ENCODE results near the gene TGM5.

The TGM5 gene

GRCh38 chr15:43210807-43211206 is 55.9 kb downstream of the TGM5 start:
- TF ChIP-seq MYC (IDR thresholded peaks at IDR 0.05; ENCODE audit: low read depth, low read length) (no peak), MAX (IDR thresholded peaks at IDR 0.05; ENCODE audit: low read depth, low read length) (no peak)
- H3K4me3 ChIP-seq (ENCODE audit: low read depth, low read length), result no peak overlapping the region
- DNase-seq (ENCODE audit: low read depth), result no peak

GRCh38 chr15:43210172-43210745 is 56.5 kb downstream of the TGM5 start:
- no peak for DNase-seq (ENCODE audit: low read depth)

DNA sequence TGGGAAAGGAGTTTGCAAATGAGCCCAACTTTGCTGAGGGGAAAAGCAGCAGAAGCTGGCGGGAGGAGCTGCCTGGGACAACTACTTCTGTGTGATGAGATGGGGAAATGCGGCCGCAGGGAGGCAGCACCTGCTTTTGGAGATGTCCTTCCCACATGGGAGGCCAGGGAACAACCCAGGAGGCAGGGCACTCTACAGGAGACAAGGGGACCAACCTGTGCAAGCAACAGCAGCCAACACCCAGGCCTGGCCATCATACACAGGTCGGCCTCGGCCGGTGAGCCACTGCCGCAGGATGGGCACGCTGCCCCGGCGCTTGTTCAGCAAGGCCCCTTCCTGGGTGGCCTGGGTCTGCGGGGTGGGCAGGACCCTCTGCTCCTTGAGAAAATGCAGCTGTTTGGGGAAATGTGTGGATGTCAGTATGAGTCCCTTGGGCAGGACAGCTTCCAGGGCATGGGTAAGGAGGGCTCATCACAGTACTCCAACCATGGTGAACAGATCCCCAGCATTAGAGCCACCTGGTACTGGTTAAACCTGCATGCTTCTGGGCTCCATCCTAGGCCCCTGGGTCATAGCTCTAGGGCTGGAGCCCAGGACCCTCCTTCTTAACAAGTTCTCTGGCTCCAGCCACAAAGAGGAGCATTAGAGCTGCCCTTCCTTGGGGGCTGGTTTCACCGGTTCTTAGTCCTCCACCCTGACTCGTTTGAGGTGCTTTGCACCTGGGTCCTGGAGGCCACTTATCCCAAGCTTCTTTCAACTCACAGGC is 57.5 kb downstream of the TGM5 start:
- no peak overlapping the region for H3K4me3 ChIP-seq (ENCODE audit: low read depth, low read length)
- peak; percentile 15 for TF ChIP-seq CTCF (IDR thresholded peaks at IDR 0.05; ENCODE audit: low read depth, low read length)
- TF ChIP-seq POLR2A (IDR thresholded peaks at IDR 0.05; ENCODE audit: extremely low read depth, insufficient read length), result no peak
- no peak for TF ChIP-seq MAX (IDR thresholded peaks at IDR 0.05; ENCODE audit: low read depth, low read length)
- TF ChIP-seq MYC (IDR thresholded peaks at IDR 0.05; ENCODE audit: low read depth, low read length), result no peak
- peak; percentile 54 for DNase-seq (ENCODE audit: low read depth)

More at GRCh38 chr15:43210172-43210745, 56.5 kb downstream of the TGM5 start:
- H3K4me3 ChIP-seq (ENCODE audit: low read depth, low read length), result no peak overlapping the region
- TF ChIP-seq MYC (IDR thresholded peaks at IDR 0.05; ENCODE audit: low read depth, low read length), result no peak
- TF ChIP-seq MAX (IDR thresholded peaks at IDR 0.05; ENCODE audit: low read depth, low read length), result no peak
- TF ChIP-seq CTCF (IDR thresholded peaks at IDR 0.05; ENCODE audit: low read depth, low read length), result no peak
- TF ChIP-seq POLR2A (IDR thresholded peaks at IDR 0.05; ENCODE audit: extremely low read depth, insufficient read length), result no peak

DNA sequence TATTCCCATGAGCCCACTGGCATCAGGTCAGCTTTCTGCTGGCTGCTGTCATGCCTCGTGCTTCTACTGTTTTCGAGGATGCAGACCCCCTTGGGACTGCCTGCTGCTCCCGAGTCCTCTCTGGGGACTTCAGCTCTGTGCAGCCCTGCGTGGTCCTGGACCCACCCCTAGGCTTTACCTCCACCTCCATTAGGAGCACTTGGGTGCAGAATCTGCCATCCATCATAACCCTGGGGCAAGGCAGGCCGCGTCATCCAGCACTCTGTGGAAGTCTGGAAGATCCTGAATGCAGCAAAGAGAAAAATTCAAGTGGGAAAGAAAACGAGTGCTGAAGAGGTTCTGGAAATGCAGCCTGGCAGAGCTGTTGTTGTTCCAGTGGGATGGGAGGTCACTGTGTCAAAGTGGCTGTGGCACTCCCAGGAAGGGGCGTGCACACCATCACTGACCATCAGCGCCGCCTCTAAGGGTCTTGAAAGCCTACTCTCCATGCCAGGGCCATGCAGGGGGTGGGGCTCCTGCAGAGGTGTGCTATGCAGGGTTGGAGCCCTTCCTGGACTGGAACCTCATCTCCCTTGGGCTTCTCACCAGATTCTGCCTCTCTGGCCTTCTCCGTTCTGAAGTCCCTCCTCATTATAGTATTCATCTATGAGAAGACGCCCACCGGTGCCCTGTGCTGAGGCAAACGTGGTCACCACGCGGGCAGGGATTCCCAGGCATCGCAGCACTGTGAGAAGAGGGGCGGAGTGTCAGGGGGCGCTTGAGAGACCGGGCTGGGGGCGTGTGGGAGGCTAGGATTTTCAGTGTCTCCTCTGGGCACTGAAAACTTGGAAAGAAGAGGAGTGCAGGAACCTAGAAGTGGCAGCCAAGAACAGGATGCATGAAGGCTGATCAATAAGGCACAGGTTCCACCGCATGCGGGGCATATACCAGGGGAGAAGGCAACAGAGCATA is 58.4 kb downstream of the TGM5 start:
- TF ChIP-seq CTCF (IDR thresholded peaks at IDR 0.05; ENCODE audit: low read depth, low read length), result no peak
- DNase-seq (ENCODE audit: low read depth), result no peak
- no peak overlapping the region for H3K4me3 ChIP-seq (ENCODE audit: low read depth, low read length)

DNA sequence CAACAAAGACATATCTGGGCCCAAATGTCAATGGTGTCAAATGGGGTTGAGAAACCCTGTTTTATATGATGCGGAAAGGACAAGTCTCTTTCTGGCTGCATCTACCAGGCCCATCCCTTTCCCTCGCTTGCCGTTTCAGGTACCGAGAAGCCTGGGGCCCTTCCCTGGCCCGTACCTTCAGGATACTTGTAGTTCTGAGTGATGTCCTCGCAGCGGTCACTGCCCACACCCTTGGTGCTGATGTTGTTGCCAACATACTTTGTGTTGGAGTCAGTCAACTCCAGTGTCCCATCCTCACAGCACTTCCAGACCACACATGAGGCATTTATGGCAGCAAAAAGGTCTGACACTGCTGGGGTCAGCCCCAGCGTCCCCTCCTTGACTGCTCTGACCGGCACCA is 59.7 kb downstream of the TGM5 start:
- H3K4me3 ChIP-seq (ENCODE audit: low read depth, low read length), result no peak overlapping the region
- no peak for DNase-seq (ENCODE audit: low read depth)
- TF ChIP-seq CTCF (IDR thresholded peaks at IDR 0.05; ENCODE audit: low read depth, low read length) (no peak), MYC (IDR thresholded peaks at IDR 0.05; ENCODE audit: low read depth, low read length) (no peak), POLR2A (IDR thresholded peaks at IDR 0.05; ENCODE audit: extremely low read depth, insufficient read length) (no peak), MAX (IDR thresholded peaks at IDR 0.05; ENCODE audit: low read depth, low read length) (no peak)

DNA sequence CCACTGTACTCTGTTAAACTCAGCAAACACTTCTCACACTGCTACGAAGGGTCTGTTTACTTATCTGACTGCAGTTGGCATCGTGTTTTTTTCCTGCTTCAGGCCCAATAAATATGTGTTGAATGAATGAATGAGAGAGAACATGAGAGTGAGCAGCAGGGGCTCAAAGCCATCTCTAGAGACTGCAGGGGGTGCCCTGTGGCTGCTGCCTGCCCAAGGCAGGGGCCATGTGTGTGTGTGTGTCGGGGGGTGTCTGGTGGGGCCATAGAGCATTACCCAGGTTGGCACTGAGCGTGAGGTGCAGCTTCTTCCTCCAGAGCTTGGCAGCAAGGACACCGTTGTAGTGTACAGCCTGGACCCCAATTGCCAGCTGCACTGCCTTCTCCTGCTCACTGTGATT is 60.7 kb downstream of the TGM5 start:
- DNase-seq (ENCODE audit: low read depth), result no peak
- H3K4me3 ChIP-seq (ENCODE audit: low read depth, low read length), result no peak overlapping the region
- TF ChIP-seq POLR2A (IDR thresholded peaks at IDR 0.05; ENCODE audit: extremely low read depth, insufficient read length) (no peak), MAX (IDR thresholded peaks at IDR 0.05; ENCODE audit: low read depth, low read length) (no peak), MYC (IDR thresholded peaks at IDR 0.05; ENCODE audit: low read depth, low read length) (no peak), CTCF (IDR thresholded peaks at IDR 0.05; ENCODE audit: low read depth, low read length) (no peak)
